Muscle of leg (tissue), 11 donors: ENCODE measurements around the gene TMEM45B. TPM values are rescaled to one million over a fixed set of nuclear protein-coding genes. Genes with fewer than 3 reads are reported as not detected.

Source experiments
- DNase-seq: peaks from one replicate; pipeline ENCODE4 v3.0.0; 2013
- H3K27ac ChIP-seq: one replicate; pipeline ENCODE4 v1.5.1; 2013; ENCODE audit warnings: mild to moderate bottlenecking, low read length, control low read depth
- H3K27me3 ChIP-seq: one replicate; pipeline ENCODE4 v1.6.1; 2013; ENCODE audit warnings: low read length; ENCODE audit not compliant: control insufficient read depth, insufficient read depth
- H3K36me3 ChIP-seq: one replicate; pipeline ENCODE4 v1.6.1; 2013; ENCODE audit warnings: low read length; ENCODE audit not compliant: control insufficient read depth, insufficient read depth
- H3K4me1 ChIP-seq: one replicate; pipeline ENCODE4 v1.6.1; 2013; ENCODE audit warnings: low read length; ENCODE audit not compliant: control insufficient read depth, insufficient read depth
- H3K4me3 ChIP-seq: one replicate; pipeline ENCODE4 v1.5.1; 2013; ENCODE audit warnings: low read length, control low read depth
- H3K9me3 ChIP-seq: replicated peaks from 2 replicates; pipeline ENCODE4 v1.6.1; 2013; ENCODE audit warnings: low read depth, low read length; ENCODE audit not compliant: control insufficient read depth
- WGBS: methylation state at CpG from one replicate; pipeline ENCODE4 v1.1.5; 2013; ENCODE audit warnings: missing lambda C conversion rate; ENCODE audit not compliant: insufficient coverage; 5-methylcytosine and 5-hydroxymethylcytosine counted together
- polyA plus RNA-seq, 8 donors: library from polyadenylated mRNA; unstranded; fragments of 120-200 nt; gene quantifications; one replicate each; pipeline versions ENCODE4 v1.2.1 to v1.2.3, GENCODE V29; 2013; ENCODE audit warnings: inconsistent platforms in 1 of 8, low replicate concordance in 1 of 8; ENCODE audit not compliant: insufficient read length in 8 of 8, insufficient read depth in 1 of 8
- total RNA-seq: library from RNA; stranded (reverse); fragments of 120-200 nt; gene quantifications from one replicate; pipeline ENCODE4 v1.2.4, GENCODE V29; 2013

The TMEM45B gene
- total and polyA plus RNA-seq, 9 donors, result 0.04 to 9.5 (median 0.24) TPM

GRCh38 chr11:129894278-129895125 is 78.9 kb downstream of the TMEM45B start:
- H3K27ac ChIP-seq, result no peak overlapping the region
- WGBS, result 10% methylated on average over 9 of the region's 13 CpGs
- DNase-seq, result no peak
- peaks cover 21% of the 10 kb centered on the region for H3K36me3 ChIP-seq
- H3K4me1 ChIP-seq, result peaks cover 13% of the 10 kb centered on the region
- no peaks in the 10 kb centered on the region for H3K27me3 ChIP-seq
- H3K9me3 ChIP-seq, result no peaks in the 10 kb centered on the region
- H3K4me3 ChIP-seq, result peak overlapping the region; percentile 83

GRCh38 chr11:129895126-129896041 is 79.7 kb downstream of the TMEM45B start, which contains the start of gene NFRKB:
NFRKB (minus strand) TSS chr11:129895578; CDS start chr11:129892849, 2,729 bp downstream.
- peaks cover 13% of the 10 kb centered on the region for H3K4me1 ChIP-seq
- H3K9me3 ChIP-seq, result no peaks in the 10 kb centered on the region
- under 1% methylated on average over 77 of the region's 77 CpGs for WGBS
- H3K36me3 ChIP-seq, result peaks cover 15% of the 10 kb centered on the region
- H3K4me3 ChIP-seq, result peak within 1 kb of the TSS; percentile 83
- no peaks in the 10 kb centered on the region for H3K27me3 ChIP-seq
- peak; percentile 92 for DNase-seq
- peak within 1 kb of the TSS; percentile 67 for H3K27ac ChIP-seq

GRCh38 chr11:129896062-129896461 is 80.4 kb downstream of the TMEM45B start:
- WGBS, result 60% methylated on average over 1 of the region's 9 CpGs
- H3K27ac ChIP-seq, result peak overlapping the region; percentile 35
- H3K4me1 ChIP-seq, result peaks cover 13% of the 10 kb centered on the region

GRCh38 chr11:129905402-129905801 is 89.8 kb downstream of the TMEM45B start:
- no peaks in the 10 kb centered on the region for H3K27me3 ChIP-seq
- no peak overlapping the region for H3K27ac ChIP-seq
- 96% methylated on average over 5 of the region's 8 CpGs for whole genome bisulfite sequencing
- no peaks in the 10 kb centered on the region for H3K9me3 ChIP-seq
- no peaks in the 10 kb centered on the region for H3K4me1 ChIP-seq
- H3K4me3 ChIP-seq, result no peak overlapping the region
- H3K36me3 ChIP-seq, result peaks cover 22% of the 10 kb centered on the region
- DNase-seq, result no peak

More at GRCh38 chr11:129896062-129896461, 80.4 kb downstream of the TMEM45B start:
- Histone ChIP-seq H3K27me3 (no peaks in the 10 kb centered on the region), H3K36me3 (peaks cover 13% of the 10 kb centered on the region), H3K4me3 (peak overlapping the region; percentile 83), H3K9me3 (no peaks in the 10 kb centered on the region)
- DNase-seq, result peak; percentile 30

Other genes with a start within 250 kb of the TMEM45B start
- 21.0 TPM for gene NFRKB, start 79.7 kb downstream of the TMEM45B start, total RNA-seq
- 10 to 100 TPM; 17.1 to 26.0 (median 21.0) TPM for gene NFRKB, start 79.7 kb downstream of the TMEM45B start, polyA plus RNA-seq
- 3.5 TPM for gene PRDM10, start 187.0 kb downstream of the TMEM45B start, total RNA-seq
- gene PRDM10, start 187.0 kb downstream of the TMEM45B start, polyA plus RNA-seq, result 1 to 10 TPM; 4.4 to 7.4 (median 5.3) TPM